B cell (primary cell): ENCODE measurements around the gene HBS1L. TPM values are rescaled to one million over a fixed set of nuclear protein-coding genes. Genes with fewer than 3 reads are reported as not detected.

Source experiments
- ATAC-seq: fragments of 200-7000 bp; cut with Tn5 transposase; one replicate; pipeline ENCODE4 v1.10.0; 2021; ENCODE audit warnings: low read depth, mild to moderate bottlenecking, moderate number of reproducible peaks, moderate library complexity
- CTCF ChIA-PET: fragments of 350-600 bp; sonication (Branson Sonifier 250); formaldehyde crosslinking; loops from one replicate; lab custom pipeline; 2021; ENCODE audit warnings: antibody characterized with exemption, inconsistent platforms; lab: Charles Lee
- POLR2A ChIA-PET: fragments of 350-600 bp; sonication (Branson Sonifier 250); formaldehyde crosslinking; loops from one replicate; lab custom pipeline; 2021; ENCODE audit warnings: antibody characterized with exemption; lab: Charles Lee
- DNase-seq: peaks from one replicate; pipeline ENCODE4 v3.0.0; 2013
- H2AFZ ChIP-seq: 2 replicates; pipeline ENCODE4 v1.6.1; 2012; ENCODE audit warnings: mild to moderate bottlenecking, low read depth, low read length; ENCODE audit not compliant: insufficient read depth, poor library complexity, severe bottlenecking
- H3K27ac ChIP-seq, 2 donors: 1 replicate in 1 of 2; 2 replicates in 1 of 2; pipeline ENCODE4 v1.5.1; 2012 to 2013; ENCODE audit warnings: low read length in 2 of 2, mild to moderate bottlenecking in 2 of 2, moderate library complexity in 1 of 2
- H3K27me3 ChIP-seq, 4 experiments: fragments of 200-600 bp in 1 of 4; sonication (generic) in 1 of 4; replicated peaks in 1 of 4; 1 replicate in 2 of 4; 2 replicates in 2 of 4; pipeline versions ENCODE4 v1.6.1 to v1.7.0; 2013 to 2016; ENCODE audit warnings: low read length in 3 of 4, mild to moderate bottlenecking in 2 of 4, mixed read lengths in 1 of 4, moderate library complexity in 1 of 4; ENCODE audit not compliant: insufficient read depth in 4 of 4, control insufficient read depth in 3 of 4; ENCODE audit errors: control extremely low read depth in 1 of 4
- H3K36me3 ChIP-seq, 2 experiments: replicated peaks in 1 of 2; 1 replicate in 1 of 2; 2 replicates in 1 of 2; pipeline versions ENCODE4 v1.6.1 to v1.7.1; 2013; ENCODE audit warnings: low read length in 1 of 2; ENCODE audit not compliant: insufficient read depth in 2 of 2, control insufficient read depth in 1 of 2; ENCODE audit errors: control extremely low read depth in 1 of 2, extremely low read depth in 1 of 2
- H3K4me1 ChIP-seq, 2 donors: fragments of 200-600 bp in 1 of 2; sonication (generic) in 1 of 2; 1 replicate in 1 of 2; 2 replicates in 1 of 2; pipeline versions ENCODE4 v1.5.1 to v1.6.1; 2013 to 2017; ENCODE audit warnings: low read length in 2 of 2; ENCODE audit not compliant: control insufficient read depth in 2 of 2, insufficient read depth in 2 of 2
- H3K4me2 ChIP-seq: replicated peaks from 2 replicates; pipeline ENCODE3; 2012; ENCODE audit warnings: mild to moderate bottlenecking, low read depth, low read length; ENCODE audit not compliant: poor library complexity, severe bottlenecking
- H3K4me3 ChIP-seq, 5 experiments: fragments of 200-600 bp in 1 of 5; sonication (generic) in 1 of 5; 1 replicate in 3 of 5; 2 replicates in 2 of 5; pipeline versions ENCODE4 v1.5.1 to v1.7.0; 2011 to 2016; ENCODE audit warnings: low read length in 4 of 5, mild to moderate bottlenecking in 4 of 5, low read depth in 2 of 5, control low read depth in 1 of 5, moderate library complexity in 1 of 5; ENCODE audit not compliant: insufficient read depth in 1 of 5; ENCODE audit errors: control extremely low read depth in 1 of 5, extremely low read depth in 1 of 5
- H3K79me2 ChIP-seq: fragments of 200-600 bp; sonication (generic); one replicate; pipeline ENCODE4 v1.6.0; 2016; ENCODE audit warnings: low read length; ENCODE audit not compliant: control insufficient read depth, insufficient read depth
- H3K9ac ChIP-seq: fragments of 200-600 bp; sonication (generic); 2 replicates; pipeline ENCODE4 v1.6.1; 2017; ENCODE audit warnings: mild to moderate bottlenecking, low read length, moderate library complexity
- H3K9me3 ChIP-seq, 3 donors: one replicate each; pipeline versions ENCODE4 v1.6.1 to v1.7.1; 2013; ENCODE audit warnings: low read length in 2 of 3; ENCODE audit not compliant: control insufficient read depth in 2 of 3, insufficient read depth in 1 of 3; ENCODE audit errors: control extremely low read depth in 1 of 3
- H4K20me1 ChIP-seq: 2 replicates; pipeline ENCODE4 v1.6.0; 2012; ENCODE audit warnings: mild to moderate bottlenecking, low read length; ENCODE audit not compliant: insufficient read depth, control insufficient read depth, poor library complexity, severe bottlenecking
- H3K27ac Mint-ChIP-seq: one replicate; pipeline ENCODE4 v1.8.0; 2021; ENCODE audit warnings: mixed read lengths
- H3K27me3 Mint-ChIP-seq: one replicate; pipeline ENCODE4 v1.8.0; 2021; ENCODE audit warnings: mixed read lengths
- H3K4me1 Mint-ChIP-seq: one replicate; pipeline ENCODE4 v1.8.0; 2021; ENCODE audit warnings: mixed read lengths
- H3K4me3 Mint-ChIP-seq: one replicate; pipeline ENCODE4 v1.8.0; 2021; ENCODE audit warnings: mixed read lengths
- H3K9me3 Mint-ChIP-seq: one replicate; pipeline ENCODE4 v1.8.0; 2022; ENCODE audit warnings: mixed read lengths; ENCODE audit not compliant: insufficient read depth
- CTCF ChIP-seq: fragments of 200-600 bp; IDR thresholded peaks from one replicate; pipeline ENCODE4 v1.8.0; 2022; ENCODE audit warnings: antibody characterized with exemption, mild to moderate bottlenecking
- EZH2 ChIP-seq: IDR thresholded peaks from 2 replicates; pipeline ENCODE4 v1.6.1; 2012; ENCODE audit warnings: borderline replicate concordance, low read depth, mild to moderate bottlenecking, moderate library complexity, low read length; ENCODE audit not compliant: insufficient read depth, poor library complexity, severe bottlenecking
- WGBS: methylation state at CpG from one replicate; pipeline ENCODE4 v1.1.5; 2013; ENCODE audit warnings: missing lambda C conversion rate; ENCODE audit not compliant: insufficient coverage; 5-methylcytosine and 5-hydroxymethylcytosine counted together
- intact Hi-C: fragments of 100-400 bp; cut with micrococcal nuclease; formaldehyde crosslinking; loops from one replicate; pipeline ENCODE4 v1.10.0; 2022
- polyA plus RNA-seq: library from polyadenylated mRNA; depleted of rRNA; stranded (reverse); fragments of >200 nt; gene quantifications from 2 replicates; pipeline ENCODE4 v1.2.3, GENCODE V29; 2012
- total RNA-seq, 2 donors: library from RNA; stranded (reverse); fragments of 120-200 nt in 1 of 2; gene quantifications; 1 replicate in 1 of 2; 2 replicates in 1 of 2; pipeline versions ENCODE4 v1.2.3 to v1.2.4, GENCODE V29; 2013 to 2022

The HBS1L gene
- total and polyA plus RNA-seq, 2 donors (not counting 1 experiment from before 2014, with no cell fraction given) = 10.3 to 58.2 TPM

- no peak overlapping the region for H2AFZ ChIP-seq
- Mint-ChIP-seq H3K4me3 (no peak overlapping the region), H3K9me3 (no peaks in the 10 kb centered on the region), H3K27me3 (no peaks in the 10 kb centered on the region), H3K27ac (no peak overlapping the region), H3K4me1 (peaks cover 5% of the 10 kb centered on the region)
- H4K20me1 ChIP-seq = no peaks in the 10 kb centered on the region
- DNase-seq = no peak
- 100% methylated on average over 1 of the region's 4 CpGs for WGBS
- H3K79me2 ChIP-seq = peaks cover 23% of the 10 kb centered on the region
- no peak overlapping the region for H3K27ac ChIP-seq
- no peaks in the 10 kb centered on the region for H3K4me1 ChIP-seq
- CTCF ChIA-PET = no interaction called here
- no peaks in the 10 kb centered on the region for H3K9me3 ChIP-seq
- H3K9ac ChIP-seq = no peak overlapping the region
- no peak overlapping the region for H3K4me3 ChIP-seq
- intact Hi-C loops = no loop called here
- no peak for ATAC-seq
- H3K4me2 ChIP-seq = no peak overlapping the region
- H3K27me3 ChIP-seq = no peaks in the 10 kb centered on the region
- TF ChIP-seq CTCF (no peak), EZH2 (no peak)
- POLR2A ChIA-PET = interaction anchor here (0.5 kb wide), 1 partner anchor 773 kb away, joined by 6 read pairs; no protein-coding TSS in a partner anchor
- H3K36me3 ChIP-seq = no peaks in the 10 kb centered on the region
Measured at GRCh38 chr6:135021310-135022049, 33.1 kb downstream of the HBS1L start.

- H3K27ac Mint-ChIP-seq = no peak overlapping the region
- POLR2A ChIA-PET = no interaction called here
Measured at GRCh38 chr6:135018941-135019340, 35.7 kb downstream of the HBS1L start.

More at GRCh38 chr6:135018941-135019340, 35.7 kb downstream of the HBS1L start:
- Histone ChIP-seq H3K27me3 (no peaks in the 10 kb centered on the region), H3K4me3 (no peak overlapping the region), H3K9ac (no peak overlapping the region), H3K4me2 (no peak overlapping the region), H3K79me2 (peaks cover 19% of the 10 kb centered on the region), H3K27ac (no peak overlapping the region), H2AFZ (no peak overlapping the region), H3K4me1 (no peaks in the 10 kb centered on the region), H3K36me3 (peaks cover 0 to 3% of the 10 kb centered on the region in 2 experiments), H4K20me1 (no peaks in the 10 kb centered on the region), H3K9me3 (no peaks in the 10 kb centered on the region)
- no peaks in the 10 kb centered on the region for H3K9me3 Mint-ChIP-seq
- no peaks in the 10 kb centered on the region for H3K27me3 Mint-ChIP-seq
- CTCF ChIA-PET = interaction anchor here (0.6 to 1.1 kb wide), 2 partner anchors 11 to 44 kb away, joined by 3 read pairs; no protein-coding TSS in a partner anchor
- no peak overlapping the region for H3K4me3 Mint-ChIP-seq
- WGBS = no CpG with 5 or more reads among the region's 1 CpG
- DNase-seq (no peak), ATAC-seq (no peak)
- H3K4me1 Mint-ChIP-seq = peaks cover 10% of the 10 kb centered on the region
- TF ChIP-seq EZH2 (no peak), CTCF (no peak)
- intact Hi-C loops = no loop called here
